Subcutaneous abdominal adipose tissue (tissue), 5 donors: ENCODE results near the gene ABCA2.

Experiments used
- H3K27ac ChIP-seq: one replicate; pipeline ENCODE4 v1.7.0; 2013; ENCODE audit warnings: low read depth, mild to moderate bottlenecking, inconsistent platforms, low read length, moderate library complexity
- H3K27me3 ChIP-seq, 5 donors: one replicate each; pipeline ENCODE4 v1.7.0; 2013; ENCODE audit warnings: low read length in 5 of 5, inconsistent platforms in 1 of 5; ENCODE audit not compliant: control insufficient read depth in 5 of 5, insufficient read depth in 4 of 5
- H3K36me3 ChIP-seq, 5 donors: one replicate each; pipeline ENCODE4 v1.7.0; 2013; ENCODE audit warnings: low read length in 5 of 5; ENCODE audit not compliant: control insufficient read depth in 5 of 5, insufficient read depth in 5 of 5
- H3K4me1 ChIP-seq, 5 donors: one replicate each; pipeline ENCODE4 v1.7.0; 2013; ENCODE audit warnings: low read length in 5 of 5, mild to moderate bottlenecking in 3 of 5, moderate library complexity in 1 of 5; ENCODE audit not compliant: control insufficient read depth in 5 of 5, insufficient read depth in 5 of 5
- H3K4me3 ChIP-seq, 5 donors: one replicate each; pipeline ENCODE4 v1.7.0; 2013; ENCODE audit warnings: low read length in 5 of 5, low read depth in 1 of 5
- H3K9ac ChIP-seq, 5 donors: one replicate each; pipeline ENCODE4 v1.7.0; 2013; ENCODE audit warnings: low read length in 5 of 5, mild to moderate bottlenecking in 4 of 5, moderate library complexity in 3 of 5
- H3K9me3 ChIP-seq, 5 donors: one replicate each; pipeline ENCODE4 v1.7.0; 2013; ENCODE audit warnings: low read length in 5 of 5; ENCODE audit not compliant: control insufficient read depth in 5 of 5
- donor health status: healthy.
- donor health status: healthy.
- donor health status: healthy.
- donor health status: healthy.
- donor health status: healthy.

The ABCA2 gene

GRCh38 chr9:136975644-136976043 is 52.4 kb downstream of the ABCA2 start:
- no peak overlapping the region for H3K4me3 ChIP-seq
- H3K27ac ChIP-seq: no peak overlapping the region
- H3K9me3 ChIP-seq: no peaks in the 10 kb centered on the region
- H3K36me3 ChIP-seq: no peaks in the 10 kb centered on the region
- no peak overlapping the region for H3K9ac ChIP-seq
- H3K27me3 ChIP-seq: peaks cover 0 to 7% (median 3%) of the 10 kb centered on the region in 5 donors
- peaks cover 0 to 45% (median 15%) of the 10 kb centered on the region in 5 donors for H3K4me1 ChIP-seq

DNA sequence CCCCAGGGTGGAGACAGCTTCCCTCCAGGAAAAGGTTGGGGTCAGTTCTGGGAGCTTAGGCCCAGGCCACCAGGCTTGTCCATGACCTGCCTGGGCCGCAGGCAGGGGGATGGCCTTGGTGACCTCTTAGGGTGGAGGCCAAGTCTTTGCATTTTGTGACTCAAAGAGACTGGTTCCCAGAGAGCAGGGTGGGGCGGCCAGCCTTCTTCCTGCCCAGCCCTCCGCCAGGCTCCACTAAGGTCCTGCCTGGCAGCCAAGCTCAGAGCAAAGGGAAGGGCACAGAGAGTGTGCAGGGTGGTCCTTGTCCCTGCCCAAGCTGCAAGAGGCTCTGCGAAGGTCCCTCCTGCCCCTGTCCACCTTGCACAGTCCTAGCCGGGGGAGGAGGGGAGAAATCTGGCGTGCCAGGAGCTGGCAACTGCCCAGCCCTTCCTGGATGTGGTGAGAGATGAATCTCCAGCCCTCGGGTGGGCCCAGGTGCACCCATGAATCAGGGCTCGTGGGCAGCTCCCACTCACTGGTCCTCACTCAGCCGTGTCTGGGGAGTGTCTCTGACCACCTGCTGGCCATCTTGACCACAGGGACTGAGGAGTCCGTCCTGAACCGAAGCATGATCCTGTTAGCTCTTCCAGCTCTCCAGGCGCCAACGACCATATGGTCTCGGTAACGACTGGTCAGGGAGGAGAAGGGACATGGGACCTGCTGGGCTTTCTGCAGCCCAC is 53.1 kb downstream of the ABCA2 start:
- H3K27ac ChIP-seq: no peak overlapping the region
- H3K36me3 ChIP-seq: no peaks in the 10 kb centered on the region
- H3K4me3 ChIP-seq: no peak overlapping the region
- peaks cover 2 to 7% (median 5%) of the 10 kb centered on the region in 5 donors for H3K27me3 ChIP-seq
- no peaks in the 10 kb centered on the region for H3K9me3 ChIP-seq
- H3K9ac ChIP-seq: no peak overlapping the region
- H3K4me1 ChIP-seq: peaks cover 0 to 42% (median 15%) of the 10 kb centered on the region in 5 donors

DNA sequence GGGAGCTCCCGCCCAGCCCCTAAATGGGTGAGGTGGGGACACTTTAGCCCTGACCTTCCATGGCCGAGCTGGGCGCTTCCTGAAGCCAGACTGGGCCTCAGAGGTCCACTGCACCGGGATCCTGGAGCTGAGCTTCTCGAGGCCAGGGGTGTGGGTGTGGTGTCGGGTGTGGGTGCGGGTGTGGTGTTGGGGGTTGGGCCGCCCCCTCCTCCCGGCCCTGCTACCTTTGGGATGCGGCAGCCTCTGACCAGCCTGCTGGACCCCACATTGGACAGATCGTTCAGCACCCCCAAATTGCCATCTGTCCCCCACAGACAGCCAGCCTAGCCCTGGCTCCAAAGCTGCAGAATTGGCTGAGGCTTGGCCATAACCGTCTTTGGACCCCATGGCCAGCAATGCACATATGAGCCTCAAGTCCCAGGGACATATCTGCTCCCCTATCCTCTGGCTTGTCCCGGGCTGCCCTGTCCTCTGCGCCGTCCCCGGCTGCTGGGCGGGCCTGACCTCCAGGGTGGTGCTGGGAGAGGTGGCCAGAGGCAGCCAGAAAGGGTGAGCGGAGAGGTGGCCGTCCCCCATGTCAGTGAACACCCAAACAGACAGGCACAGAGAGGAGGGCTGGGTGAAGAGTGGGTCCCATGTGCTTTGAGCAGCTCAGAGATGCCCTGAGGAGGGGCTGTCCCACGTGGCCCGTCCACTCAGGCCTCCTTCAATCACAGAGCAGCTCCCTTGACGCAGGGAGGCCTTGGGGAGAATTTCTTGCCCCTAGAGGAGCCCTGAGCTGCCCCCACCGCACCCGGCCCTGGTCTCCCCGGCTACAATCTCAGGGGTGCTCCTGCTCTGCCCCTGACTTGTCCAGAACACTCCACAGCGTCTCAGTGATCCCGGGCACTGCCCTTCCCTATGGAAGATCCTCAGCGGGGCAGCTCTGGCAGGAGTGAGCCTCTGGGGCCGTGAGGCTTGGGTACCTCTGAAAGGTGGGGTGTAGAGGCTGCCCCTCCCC is 54.1 kb downstream of the ABCA2 start:
- Histone ChIP-seq H3K4me3 (no peak overlapping the region), H3K9me3 (no peaks in the 10 kb centered on the region), H3K27me3 (peaks cover 3 to 7% (median 6%) of the 10 kb centered on the region in 5 donors), H3K4me1 (peaks cover 0 to 38% (median 15%) of the 10 kb centered on the region in 5 donors), H3K9ac (no peak overlapping the region), H3K27ac (no peak overlapping the region), H3K36me3 (no peaks in the 10 kb centered on the region)

GRCh38 chr9:136972743-136973142 is 55.3 kb downstream of the ABCA2 start:
- Histone ChIP-seq H3K9ac (no peak overlapping the region), H3K9me3 (no peaks in the 10 kb centered on the region), H3K4me1 (peaks cover 0 to 31% (median 10%) of the 10 kb centered on the region in 5 donors), H3K4me3 (no peak overlapping the region), H3K36me3 (no peaks in the 10 kb centered on the region), H3K27ac (no peak overlapping the region), H3K27me3 (peaks cover 3 to 7% (median 6%) of the 10 kb centered on the region in 5 donors)

DNA sequence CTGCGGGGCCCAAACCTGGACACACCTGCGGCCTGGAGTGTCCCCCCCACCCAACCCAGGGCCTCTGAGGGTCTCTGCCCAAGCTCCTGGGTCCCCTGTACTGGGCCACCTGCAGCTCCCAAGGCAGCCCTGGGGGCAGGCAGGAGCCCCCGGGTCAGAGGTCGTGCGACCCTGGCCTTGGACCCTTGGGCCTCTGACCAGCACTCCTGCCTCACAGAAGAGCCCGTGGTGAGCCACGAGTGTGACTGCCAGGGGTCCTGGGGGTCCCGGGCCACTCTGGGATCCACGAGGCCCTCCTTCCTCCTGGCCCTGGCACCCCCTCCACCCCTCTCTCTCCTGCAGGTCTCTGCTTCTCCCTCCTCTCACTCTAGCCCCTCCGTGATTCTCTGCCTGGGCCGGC is 55.7 kb downstream of the ABCA2 start:
- Histone ChIP-seq H3K4me1 (peaks cover 0 to 27% (median 6%) of the 10 kb centered on the region in 5 donors), H3K36me3 (no peaks in the 10 kb centered on the region), H3K9ac (no peak overlapping the region), H3K27me3 (peaks cover 3 to 7% (median 6%) of the 10 kb centered on the region in 5 donors), H3K9me3 (no peaks in the 10 kb centered on the region), H3K27ac (no peak overlapping the region), H3K4me3 (no peak overlapping the region)

DNA sequence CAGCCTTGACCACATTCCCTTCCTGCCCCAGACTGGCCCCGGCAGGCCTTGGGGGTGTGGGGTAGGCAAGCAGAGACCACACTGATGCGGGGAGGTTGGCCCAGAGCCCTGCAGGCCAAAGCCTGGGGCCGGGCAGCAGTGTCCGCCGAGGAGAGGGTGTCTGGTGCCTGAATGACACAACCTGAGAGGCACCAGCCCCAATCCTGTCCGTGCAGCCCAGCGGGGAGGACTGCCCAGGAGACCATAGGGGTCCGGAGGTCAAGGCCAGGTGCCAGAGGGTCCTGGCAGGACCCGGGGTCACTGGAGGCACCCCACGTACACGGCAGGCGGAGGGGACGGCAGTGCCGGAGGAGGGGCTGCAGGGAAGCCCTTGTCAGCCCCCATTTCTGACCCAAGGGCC is 56.3 kb downstream of the ABCA2 start:
- Histone ChIP-seq H3K9ac (no peak overlapping the region), H3K36me3 (no peaks in the 10 kb centered on the region), H3K9me3 (no peaks in the 10 kb centered on the region), H3K4me3 (no peak overlapping the region), H3K27me3 (peaks cover 3 to 7% (median 6%) of the 10 kb centered on the region in 5 donors), H3K27ac (no peak overlapping the region), H3K4me1 (peaks cover 0 to 22% (median 0%) of the 10 kb centered on the region in 5 donors)

GRCh38 chr9:136970361-136970760 is 57.7 kb downstream of the ABCA2 start:
- Histone ChIP-seq H3K27ac (no peak overlapping the region), H3K4me3 (no peak overlapping the region), H3K9me3 (no peaks in the 10 kb centered on the region), H3K4me1 (peaks cover 0 to 19% (median 5%) of the 10 kb centered on the region in 5 donors), H3K9ac (no peak overlapping the region), H3K36me3 (no peaks in the 10 kb centered on the region), H3K27me3 (peaks cover 3 to 13% (median 9%) of the 10 kb centered on the region in 5 donors)

GRCh38 chr9:136969774-136970173 is 58.3 kb downstream of the ABCA2 start:
- no peak overlapping the region for H3K27ac ChIP-seq
- H3K9me3 ChIP-seq: no peaks in the 10 kb centered on the region
- no peaks in the 10 kb centered on the region for H3K36me3 ChIP-seq
- no peak overlapping the region for H3K9ac ChIP-seq
- peaks cover 3 to 13% (median 9%) of the 10 kb centered on the region in 5 donors for H3K27me3 ChIP-seq
- H3K4me1 ChIP-seq: peaks cover 0 to 13% (median 5%) of the 10 kb centered on the region in 5 donors
- H3K4me3 ChIP-seq: no peak overlapping the region

- H3K4me3 ChIP-seq: no peak overlapping the region
- no peaks in the 10 kb centered on the region for H3K36me3 ChIP-seq
- H3K9me3 ChIP-seq: no peaks in the 10 kb centered on the region
- peaks cover 3 to 13% (median 9%) of the 10 kb centered on the region in 5 donors for H3K27me3 ChIP-seq
- H3K9ac ChIP-seq: no peak overlapping the region
- H3K27ac ChIP-seq: no peak overlapping the region
- H3K4me1 ChIP-seq: peaks cover 0 to 11% (median 5%) of the 10 kb centered on the region in 5 donors
Measured at GRCh38 chr9:136969150-136969549, 58.9 kb downstream of the ABCA2 start.
